GM10248 (cell line): ENCODE data around the gene RAVER1.
A peak's percentile ranks its signal among the peaks of the same experiment; 100 is the strongest.

Experiments used
- CTCF ChIA-PET: fragments of 300-600 bp; sonication (Branson Sonifier 250); formaldehyde crosslinking; extraction: SDS; loops from one replicate; lab custom pipeline; 2021; ENCODE audit warnings: antibody characterized with exemption; lab: Yijun Ruan, JAX
- POLR2A ChIA-PET: fragments of 350-650 bp; sonication (Branson Sonifier 250); formaldehyde crosslinking; extraction: SDS; loops from one replicate; lab custom pipeline; 2020; ENCODE audit warnings: antibody characterized with exemption; lab: Yijun Ruan, JAX
- DNase-seq: peaks from one replicate; pipeline ENCODE4 v3.0.0; 2012; ENCODE audit errors: extremely low spot score
- TF ChIP-seq, protein P1 (sequence below): IDR thresholded peaks from 2 replicates; pipeline ENCODE4 v1.5.1; 2012; ENCODE audit warnings: mild to moderate bottlenecking, low read depth; ENCODE audit errors: extremely low read depth, missing control alignments, control extremely low read depth

The RAVER1 gene

DNA sequence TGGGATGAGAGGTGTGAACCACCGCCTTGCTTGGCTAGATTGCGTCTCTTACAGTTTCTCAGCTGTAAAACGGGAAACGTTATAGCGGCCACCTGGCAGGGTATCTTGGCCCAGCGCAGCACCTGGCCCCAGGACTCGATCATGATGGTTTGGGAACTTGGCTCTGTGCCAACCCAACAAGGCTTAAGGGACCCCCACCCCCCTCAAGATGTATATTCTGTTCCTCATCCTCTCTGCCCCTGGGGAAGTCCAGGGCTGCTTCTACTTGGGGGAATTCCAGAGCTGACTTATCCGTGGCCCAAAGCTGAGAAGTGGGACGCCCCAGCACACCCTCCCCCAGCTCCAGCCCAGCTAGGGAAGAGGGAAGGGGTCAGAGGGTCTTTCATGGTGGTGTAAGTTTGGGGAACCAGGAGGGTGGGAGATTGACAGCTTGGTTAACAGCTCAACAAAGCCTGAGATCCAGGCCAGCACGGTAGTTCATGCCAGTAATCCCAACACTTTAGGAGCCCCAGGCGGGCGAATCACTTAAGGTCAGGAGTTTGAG, 61.7 kb downstream of the RAVER1 start:
- CTCF ChIA-PET: interaction anchor here (1.0 to 16.8 kb wide), 16 partner anchors 8 to 341 kb away, joined by 3 to 484 read pairs (median 12); partner anchors contain the start of genes CDC37, ICAM4, ICAM5 and TYK2
- DNase-seq: peak; percentile 71
- POLR2A ChIA-PET: interaction anchor here (0.6 to 4.2 kb wide), 27 partner anchors 8 to 427 kb away, joined by 3 to 84 read pairs (median 8); partner anchors contain the start of genes ICAM4, ICAM5, PPAN and RAVER1
- TF ChIP-seq, protein P1, sequence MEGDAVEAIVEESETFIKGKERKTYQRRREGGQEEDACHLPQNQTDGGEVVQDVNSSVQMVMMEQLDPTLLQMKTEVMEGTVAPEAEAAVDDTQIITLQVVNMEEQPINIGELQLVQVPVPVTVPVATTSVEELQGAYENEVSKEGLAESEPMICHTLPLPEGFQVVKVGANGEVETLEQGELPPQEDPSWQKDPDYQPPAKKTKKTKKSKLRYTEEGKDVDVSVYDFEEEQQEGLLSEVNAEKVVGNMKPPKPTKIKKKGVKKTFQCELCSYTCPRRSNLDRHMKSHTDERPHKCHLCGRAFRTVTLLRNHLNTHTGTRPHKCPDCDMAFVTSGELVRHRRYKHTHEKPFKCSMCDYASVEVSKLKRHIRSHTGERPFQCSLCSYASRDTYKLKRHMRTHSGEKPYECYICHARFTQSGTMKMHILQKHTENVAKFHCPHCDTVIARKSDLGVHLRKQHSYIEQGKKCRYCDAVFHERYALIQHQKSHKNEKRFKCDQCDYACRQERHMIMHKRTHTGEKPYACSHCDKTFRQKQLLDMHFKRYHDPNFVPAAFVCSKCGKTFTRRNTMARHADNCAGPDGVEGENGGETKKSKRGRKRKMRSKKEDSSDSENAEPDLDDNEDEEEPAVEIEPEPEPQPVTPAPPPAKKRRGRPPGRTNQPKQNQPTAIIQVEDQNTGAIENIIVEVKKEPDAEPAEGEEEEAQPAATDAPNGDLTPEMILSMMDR: no peak

DNA sequence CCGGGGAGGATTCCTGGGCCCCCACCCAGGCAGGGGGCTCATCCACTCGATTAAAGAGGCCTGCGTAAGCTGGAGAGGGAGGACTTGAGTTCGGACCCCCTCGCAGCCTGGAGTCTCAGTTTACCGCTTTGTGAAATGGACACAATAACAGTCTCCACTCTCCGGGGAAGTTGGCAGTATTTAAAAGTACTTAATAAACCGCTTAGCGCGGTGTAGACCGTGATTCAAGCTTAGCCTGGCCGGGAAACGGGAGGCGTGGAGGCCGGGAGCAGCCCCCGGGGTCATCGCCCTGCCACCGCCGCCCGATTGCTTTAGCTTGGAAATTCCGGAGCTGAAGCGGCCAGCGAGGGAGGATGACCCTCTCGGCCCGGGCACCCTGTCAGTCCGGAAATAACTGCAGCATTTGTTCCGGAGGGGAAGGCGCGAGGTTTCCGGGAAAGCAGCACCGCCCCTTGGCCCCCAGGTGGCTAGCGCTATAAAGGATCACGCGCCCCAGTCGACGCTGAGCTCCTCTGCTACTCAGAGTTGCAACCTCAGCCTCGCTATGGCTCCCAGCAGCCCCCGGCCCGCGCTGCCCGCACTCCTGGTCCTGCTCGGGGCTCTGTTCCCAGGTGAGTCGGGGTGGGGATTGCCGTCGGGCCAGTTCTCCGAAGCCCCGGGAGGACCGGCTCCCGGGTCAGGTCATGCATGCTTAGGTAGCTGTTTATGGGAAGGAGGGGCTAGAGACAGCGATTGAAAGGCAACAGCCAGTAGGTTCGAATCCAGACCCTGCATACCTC, 62.5 kb downstream of the RAVER1 start, which contains the start of gene ICAM1:
TSS of gene ICAM1 (plus strand) at position 505 of the 779 bp plus-strand sequence. CDS start at position 545, 40 bp downstream.
- ChIA-PET CTCF (interaction anchor here (0.7 to 16.8 kb wide), 20 partner anchors 9 to 340 kb away, joined by 3 to 484 read pairs (median 8); partner anchors contain the start of genes CDC37, ICAM4, ICAM5 and TYK2), POLR2A (interaction anchor here (0.5 to 4.2 kb wide), 28 partner anchors 9 to 165 kb away, joined by 3 to 84 read pairs (median 8); partner anchors contain the start of genes ICAM4, ICAM5, MRPL4 and P2RY11)
- DNase-seq: peak; percentile 87
- TF ChIP-seq, protein P1: no peak

DNA sequence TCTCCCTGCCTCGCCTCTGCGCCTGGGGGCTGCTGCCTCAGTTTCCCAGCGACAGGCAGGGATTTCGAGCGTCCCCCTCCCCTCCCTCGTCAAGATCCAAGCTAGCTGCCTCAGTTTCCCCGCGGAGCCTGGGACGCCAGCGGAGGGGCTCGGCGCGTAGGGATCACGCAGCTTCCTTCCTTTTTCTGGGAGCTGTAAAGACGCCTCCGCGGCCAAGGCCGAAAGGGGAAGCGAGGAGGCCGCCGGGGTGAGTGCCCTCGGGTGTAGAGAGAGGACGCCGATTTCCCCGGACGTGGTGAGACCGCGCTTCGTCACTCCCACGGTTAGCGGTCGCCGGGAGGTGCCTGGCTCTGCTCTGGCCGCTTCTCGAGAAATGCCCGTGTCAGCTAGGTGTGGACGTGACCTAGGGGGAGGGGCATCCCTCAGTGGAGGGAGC, 63.1 kb downstream of the RAVER1 start:
- ChIA-PET POLR2A (interaction anchor here (0.9 to 4.2 kb wide), 18 partner anchors 9 to 164 kb away, joined by 3 to 84 read pairs (median 12); partner anchors contain the start of genes ICAM4, ICAM5, MRPL4 and P2RY11), CTCF (interaction anchor here (0.7 to 16.8 kb wide), 16 partner anchors 10 to 157 kb away, joined by 3 to 484 read pairs (median 12); partner anchors contain the start of genes CDC37, ICAM4, ICAM5 and TYK2)
- DNase-seq: peak; percentile 79
- TF ChIP-seq, protein P1: no peak

DNA sequence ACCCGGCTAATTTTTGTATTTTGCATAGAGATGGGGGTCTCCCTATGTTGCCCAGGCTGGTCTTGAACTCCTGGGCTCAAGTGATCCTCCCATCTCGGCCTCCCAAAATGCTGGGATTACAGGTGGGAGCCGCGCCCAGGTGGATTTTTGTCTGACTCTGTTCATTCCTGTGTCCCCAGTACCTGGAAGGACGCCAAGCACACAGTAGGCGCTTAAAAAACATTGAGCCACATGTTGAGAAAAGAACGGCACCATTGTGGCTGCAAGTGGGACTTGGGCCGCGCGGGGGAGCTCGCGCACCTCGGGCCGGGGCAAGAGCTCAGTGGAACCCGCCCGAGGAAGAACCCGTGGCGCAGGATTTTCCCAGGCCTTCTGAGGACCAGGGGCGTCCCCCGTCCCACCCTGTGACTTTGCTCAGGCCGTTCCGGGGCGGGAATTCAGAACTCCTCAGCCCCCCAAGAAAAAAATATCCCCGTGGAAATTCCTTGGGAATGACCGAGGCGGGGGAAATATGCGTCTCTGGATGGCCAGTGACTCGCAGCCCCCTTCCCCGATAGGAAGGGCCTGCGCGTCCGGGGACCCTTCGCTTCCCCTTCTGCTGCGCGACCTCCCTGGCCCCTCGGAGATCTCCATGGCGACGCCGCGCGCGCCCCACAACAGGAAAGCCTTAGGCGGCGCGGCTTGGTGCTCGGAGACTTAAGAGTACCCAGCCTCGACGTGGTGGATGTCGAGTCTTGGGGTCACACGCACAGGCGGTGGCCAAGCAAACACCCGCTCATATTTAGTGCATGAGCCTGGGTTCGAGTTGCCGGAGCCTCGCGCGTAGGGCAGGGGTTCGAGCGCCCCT, 63.8 kb downstream of the RAVER1 start:
- DNase-seq: peak; percentile 82
- CTCF ChIA-PET: interaction anchor here (0.6 to 16.8 kb wide), 26 partner anchors 10 to 340 kb away, joined by 3 to 484 read pairs (median 5); partner anchors contain the start of genes CDC37, ICAM4, ICAM5 and TYK2
- TF ChIP-seq, protein P1: peak; percentile 98
- POLR2A ChIA-PET: interaction anchor here (0.9 to 4.2 kb wide), 12 partner anchors 9 to 163 kb away, joined by 3 to 84 read pairs (median 14); partner anchors contain the start of genes ICAM4, ICAM5, MRPL4 and P2RY11

DNA sequence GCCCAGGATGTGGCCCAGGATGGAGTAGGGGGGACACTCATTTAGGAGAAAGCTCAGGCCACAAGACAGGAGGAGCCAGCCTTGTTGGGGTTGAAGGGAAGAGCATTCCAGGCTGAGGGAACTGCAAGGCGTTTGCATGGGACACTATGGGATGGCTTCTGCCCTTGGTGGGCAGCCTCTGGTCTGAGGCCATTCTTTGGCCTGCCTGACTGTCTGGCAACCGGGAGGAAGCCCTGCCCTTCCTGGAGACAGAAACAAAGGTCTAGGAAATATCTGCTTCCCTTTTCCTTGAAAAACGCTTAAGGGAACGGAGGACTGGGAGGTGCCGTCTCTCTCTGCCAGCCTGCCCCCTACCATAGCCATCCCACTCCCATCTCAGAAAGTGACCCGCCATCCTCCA, 65.3 kb downstream of the RAVER1 start:
- ChIA-PET POLR2A (interaction anchor here (0.7 to 4.2 kb wide), 4 partner anchors 20 to 313 kb away, joined by 3 to 84 read pairs (median 4); partner anchors contain the start of genes ICAM4, ICAM5 and TYK2), CTCF (interaction anchor here (0.9 to 16.8 kb wide), 7 partner anchors 9 to 149 kb away, joined by 3 to 484 read pairs (median 11); partner anchors contain the start of gene TYK2)
- TF ChIP-seq, protein P1: no peak

More for the DNA sequence above, 65.3 kb downstream of the RAVER1 start:
- no peak for DNase-seq
